HepG2 (cell line): ENCODE measurements around the gene HMGN4. TPM values are rescaled to one million over a fixed set of nuclear protein-coding genes. Genes with fewer than 3 reads are reported as not detected.
A peak's percentile ranks its signal among the peaks of the same experiment; 100 is the strongest.

Experiments
- ATAC-seq: fragments of 200-7000 bp; cut with Tn5 transposase; 3 replicates; pipeline ENCODE4 v1.9.1; 2020; ENCODE audit warnings: mild to moderate bottlenecking, moderate library complexity
- BruUV-seq: library from RNA; stranded (reverse); fragments of 400-500 nt; replicated peaks from 2 replicates; lab custom pipeline; 2021; lab: Mats Ljungman, UMichigan
- CTCF ChIA-PET: fragments of 300-600 bp; formaldehyde crosslinking; extraction: SDS; loops from one replicate; lab custom pipeline; 2021; ENCODE audit warnings: low total read pairs, inconsistent platforms, low intra/inter-chr PET ratio; lab: Yijun Ruan, JAX
- POLR2A ChIA-PET: fragments of 350-600 bp; sonication (Branson Sonifier 250); formaldehyde crosslinking; loops from one replicate; lab custom pipeline; 2020; ENCODE audit warnings: antibody characterized with exemption, inconsistent platforms; lab: Yijun Ruan, JAX
- DNase-seq: peaks from one replicate; pipeline ENCODE4 v3.0.0-alpha.2; 2015; ENCODE audit warnings: low spot score
- FAIRE-seq: peaks from 3 replicates; lab custom pipeline; 2011; peaks lifted over from hg19 to GRCh38; lab: Jason Lieb, UNC
- H2AFZ ChIP-seq: one replicate; pipeline ENCODE4 v1.6.1; 2011; ENCODE audit warnings: low read length, inconsistent platforms
- H3K27ac ChIP-seq: fragments of 300-600 bp; 3 replicates; pipeline ENCODE4 v1.8.0; 2011; ENCODE audit warnings: mixed run types, mild to moderate bottlenecking, mixed read lengths, low read length, inconsistent platforms; ENCODE audit not compliant: insufficient read depth; ENCODE audit errors: extremely low read length
- H3K27me3 ChIP-seq, 2 experiments: fragments of 200-600 bp in 1 of 2; 2 replicates in 1 of 2; 3 replicates in 1 of 2; pipeline versions ENCODE4 v1.6.0 to v1.8.0; 2011; ENCODE audit warnings: low read length in 2 of 2, mild to moderate bottlenecking in 2 of 2, moderate library complexity in 2 of 2, inconsistent platforms in 1 of 2; ENCODE audit not compliant: insufficient read depth in 2 of 2, control insufficient read depth in 1 of 2
- H3K36me3 ChIP-seq, 2 experiments: fragments of 200-600 bp in 1 of 2; replicated peaks in 1 of 2; 2 replicates in 1 of 2; 3 replicates in 1 of 2; pipeline versions ENCODE4 v1.5.1 to v1.8.0; 2011; ENCODE audit warnings: low read length in 2 of 2, inconsistent platforms in 1 of 2; ENCODE audit not compliant: insufficient read depth in 2 of 2, control insufficient read depth in 1 of 2
- H3K4me1 ChIP-seq: 2 replicates; pipeline ENCODE4 v1.5.1; 2012; ENCODE audit warnings: low read length, inconsistent platforms; ENCODE audit not compliant: insufficient read depth
- H3K4me2 ChIP-seq: 2 replicates; pipeline ENCODE4 v1.6.0; 2011; ENCODE audit warnings: low read depth, low read length, inconsistent platforms
- H3K4me3 ChIP-seq, 3 experiments: fragments of 200-600 bp in 1 of 3; sonication (generic), shearing (Covaris generic) in 1 of 3; replicated peaks in 1 of 3; 2 replicates each; pipeline ENCODE4 v1.5.1; 2011 to 2016; ENCODE audit warnings: low read length in 3 of 3, inconsistent platforms in 2 of 3, low read depth in 2 of 3, mild to moderate bottlenecking in 2 of 3, control low read depth in 1 of 3, mixed read lengths in 1 of 3; ENCODE audit not compliant: insufficient read depth in 1 of 3
- H3K79me2 ChIP-seq: one replicate; pipeline ENCODE4 v1.6.1; 2011; ENCODE audit warnings: low read length, inconsistent platforms; ENCODE audit not compliant: insufficient read depth
- H3K9ac ChIP-seq: 2 replicates; pipeline ENCODE4 v1.6.0; 2011; ENCODE audit warnings: mild to moderate bottlenecking, low read depth, low read length, inconsistent platforms; ENCODE audit not compliant: insufficient read depth
- H3K9me3 ChIP-seq: 2 replicates; pipeline ENCODE4 v1.5.1; 2012; ENCODE audit warnings: mild to moderate bottlenecking, low read length
- H4K20me1 ChIP-seq: 2 replicates; pipeline ENCODE4 v1.6.0; 2011; ENCODE audit warnings: inconsistent platforms, mild to moderate bottlenecking, low read length, moderate library complexity; ENCODE audit not compliant: insufficient read depth
- ARID5B ChIP-seq: IDR thresholded peaks from 2 replicates; pipeline ENCODE4 v1.4.0; 2020; ENCODE audit warnings: mild to moderate bottlenecking, missing genetic modification reagents
- ARNTL ChIP-seq: sonication (generic); formaldehyde crosslinking; IDR thresholded peaks from 2 replicates; pipeline ENCODE4 v1.4.0; 2020; ENCODE audit warnings: mild to moderate bottlenecking, missing genetic modification reagents
- ETV5 ChIP-seq: IDR thresholded peaks from 2 replicates; pipeline ENCODE4 v1.6.1; 2018; ENCODE audit warnings: missing biosample characterization, missing genetic modification reagents, inconsistent platforms, borderline replicate concordance
- FLYWCH1 ChIP-seq: sonication (generic); formaldehyde crosslinking; IDR thresholded peaks from 2 replicates; pipeline ENCODE4 v1.8.1; 2023; ENCODE audit warnings: mild to moderate bottlenecking, missing genetic modification reagents
- FOXK1 ChIP-seq: sonication (generic); formaldehyde crosslinking; IDR thresholded peaks from 2 replicates; pipeline ENCODE4 v1.4.0; 2020; ENCODE audit warnings: low read depth, missing genetic modification reagents, borderline replicate concordance
- HNF4G ChIP-seq, 2 experiments: sonication (generic) in 1 of 2; formaldehyde crosslinking in 1 of 2; IDR thresholded peaks; 2 replicates each; pipeline versions ENCODE4 v1.4.0 to v1.6.1; 2011 to 2020; ENCODE audit warnings: borderline replicate concordance in 2 of 2, low read depth in 2 of 2, mild to moderate bottlenecking in 2 of 2, low read length in 1 of 2, missing genetic modification reagents in 1 of 2, moderate library complexity in 1 of 2
- KLF15 ChIP-seq: sonication (generic); formaldehyde crosslinking; IDR thresholded peaks from 2 replicates; pipeline ENCODE4 v1.8.1; 2023; ENCODE audit warnings: borderline replicate concordance, mild to moderate bottlenecking, inconsistent platforms, missing genetic modification reagents, mixed read lengths
- MXD4 ChIP-seq: IDR thresholded peaks from 2 replicates; pipeline ENCODE4 v1.6.1; 2016; ENCODE audit warnings: mild to moderate bottlenecking, missing biosample characterization, missing genetic modification reagents
- NFYB ChIP-seq: sonication (generic); formaldehyde crosslinking; IDR thresholded peaks from 2 replicates; pipeline ENCODE4 v1.4.0; 2020; ENCODE audit warnings: missing genetic modification reagents
- PHF8 ChIP-seq: sonication (generic); formaldehyde crosslinking; IDR thresholded peaks from 2 replicates; pipeline ENCODE4 v1.5.0; 2020; ENCODE audit warnings: missing genetic modification reagents
- PLRG1 ChIP-seq: fragments of 450-650 bp; conservative IDR thresholded peaks from 2 replicates; pipeline ENCODE4 v1.6.1; 2016
- SATB2 ChIP-seq: sonication (generic); formaldehyde crosslinking; IDR thresholded peaks from 2 replicates; pipeline ENCODE4 v1.5.0; 2020; ENCODE audit warnings: missing genetic modification reagents
- ZNF225 ChIP-seq: sonication (generic); formaldehyde crosslinking; IDR thresholded peaks from 2 replicates; pipeline ENCODE4 v1.4.0; 2020; ENCODE audit warnings: mild to moderate bottlenecking, missing genetic modification reagents
- ZNF234 ChIP-seq: sonication (generic); formaldehyde crosslinking; conservative IDR thresholded peaks from 2 replicates; pipeline ENCODE4 v1.5.1; 2020; ENCODE audit warnings: mild to moderate bottlenecking, missing genetic modification reagents
- ZNF264 ChIP-seq: sonication (generic); formaldehyde crosslinking; IDR thresholded peaks from 2 replicates; pipeline ENCODE4 v1.4.0; 2020; ENCODE audit warnings: missing genetic modification reagents
- ZNF431 ChIP-seq: sonication (generic); formaldehyde crosslinking; IDR thresholded peaks from 2 replicates; pipeline ENCODE4 v1.9.0; 2022; ENCODE audit warnings: missing genetic modification reagents, low read depth, mild to moderate bottlenecking, borderline replicate concordance
- WGBS: methylation state at CpG from one replicate; pipeline ENCODE4 v1.1.6; 2017; ENCODE audit warnings: low lambda C conversion rate; 5-methylcytosine and 5-hydroxymethylcytosine counted together
- in situ Hi-C: cut with HindIII; loops from 2 replicates; pipeline ENCODE4 v1.10.0; 2017; ENCODE audit warnings: low pct_unique_long_range_greater_than_20kb; ENCODE audit not compliant: extremely low pct_ligation_motif_present
- intact Hi-C: fragments of 100-400 bp; cut with micrococcal nuclease; formaldehyde crosslinking; loops from one replicate; pipeline ENCODE4 v1.10.0; 2022; ENCODE audit not compliant: unreplicated experiment
- polyA plus RNA-seq, 8 experiments: library from polyadenylated mRNA; depleted of rRNA in 3 of 8; stranded (reverse) in 7 of 8; unstranded in 1 of 8; fragments of >200 nt; fragmentation: Illumina TruSeq in 4 of 8; extraction: Trizol in 4 of 8; gene quantifications; 2 replicates each; pipeline versions ENCODE4 v1.2.1 to v1.2.3, GENCODE V29; 2011 to 2016; ENCODE audit warnings: low read depth in 4 of 8, missing spikeins in 1 of 8, mixed read lengths in 1 of 8; ENCODE audit not compliant: insufficient read depth in 1 of 8
- total RNA-seq, 5 experiments: library from RNA; depleted of rRNA; stranded (reverse); fragments of >200 nt; fragmentation: Illumina TruSeq; extraction: Trizol; gene quantifications; 2 replicates each; pipeline ENCODE4 v1.2.3, GENCODE V29; 2016; ENCODE audit warnings: low read depth in 1 of 5
- TF ChIP-seq, protein P1 (sequence below): sonication (generic); formaldehyde crosslinking; IDR thresholded peaks from 2 replicates; pipeline ENCODE4 v1.9.0; 2021; ENCODE audit warnings: missing genetic modification reagents, borderline replicate concordance

Gene HMGN4
- total and polyA plus RNA-seq, 2 of the 13 experiments (the other 11 are each of a cell fraction or from before 2014, with no cell fraction given) = 39.9 to 52.1 TPM

DNA sequence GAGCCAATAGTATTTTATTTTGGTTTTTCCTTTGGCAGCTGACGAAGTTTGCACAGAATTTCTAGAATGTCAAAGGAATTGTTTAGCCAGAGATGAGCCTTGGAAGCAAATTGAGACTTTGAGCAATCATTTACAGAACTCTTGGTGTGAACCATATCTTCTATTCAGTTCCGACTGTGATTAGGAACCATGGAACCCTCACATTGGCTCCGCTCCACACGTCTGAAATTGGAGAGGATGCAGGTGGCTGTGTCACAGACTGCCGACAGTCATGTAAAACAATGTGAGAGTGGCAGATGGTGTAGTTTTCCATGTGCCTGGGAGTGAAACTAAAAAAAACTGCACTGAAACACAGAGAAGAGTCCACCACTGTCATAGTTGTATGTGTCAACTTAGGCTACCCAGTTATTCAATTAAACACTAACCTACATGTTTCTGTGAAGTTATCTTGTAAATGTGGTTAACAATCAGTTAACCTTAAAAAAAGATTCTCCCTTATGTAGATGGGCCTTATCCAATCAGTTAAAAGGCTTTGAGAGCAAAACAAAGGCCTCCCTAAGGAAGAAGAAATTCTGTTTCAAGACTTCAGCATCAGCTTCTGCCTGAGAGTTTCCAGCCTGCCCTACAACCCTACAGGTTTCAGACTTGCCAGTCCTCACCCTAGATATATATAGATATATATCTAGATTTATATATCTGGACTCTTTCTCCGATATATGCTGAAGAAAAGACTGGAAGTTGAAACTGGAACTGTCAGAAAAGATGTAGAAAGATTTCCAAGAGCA, 3.3 kb upstream of the HMGN4 start (continued):
- 0 out of 2 replicates have a peak, but pooled peaks have one; percentile 38 for TF ChIP-seq ARID5B (CRISPR knock-in tag)

GRCh38 chr6:26536571-26537159, 1.5 kb upstream of the HMGN4 start:
- Histone ChIP-seq H3K4me1 (peaks cover 49% of the 10 kb centered on the region), H4K20me1 (no peaks in the 10 kb centered on the region), H3K36me3 (no peaks in the 10 kb centered on the region; a peak in 1 of 5 replicates), H3K27me3 (no peaks in the 10 kb centered on the region), H3K9me3 (no peaks in the 10 kb centered on the region), H3K4me3 (peak overlapping the region; percentile 83 to 89 (median 83)), H3K4me2 (peak overlapping the region; percentile 75), H3K27ac (peak overlapping the region; percentile 74), H3K9ac (peak overlapping the region; percentile 79), H3K79me2 (peaks cover 16% of the 10 kb centered on the region), H2AFZ (peak overlapping the region; percentile 97)
- CTCF ChIA-PET = no interaction called here
- in situ Hi-C loops (no loop called here), intact Hi-C loops (loop anchor here (1.0 to 10.0 kb wide), 6 partner anchors 16 to 512 kb away; a partner anchor contains a TSS)
- DNase-seq = peak; percentile 35
- 1% methylated on average over 12 of the region's 12 CpGs for WGBS
- peak; percentile 0; the same call in 1 of the 3 replicates for ATAC-seq
- no TSS peak for BruUV-seq
- FAIRE-seq = no peak
- POLR2A ChIA-PET = interaction anchor here (1.5 to 4.0 kb wide), 10 partner anchors 11 to 214 kb away, joined by 4 to 68 read pairs (median 10); no protein-coding TSS in a partner anchor
- TF ChIP-seq ETV5 (no peak), PLRG1 (no peak), ZNF431 (CRISPR knock-in tag) (no peak), ZNF225 (CRISPR knock-in tag) (no peak), FLYWCH1 (no peak), KLF15 (CRISPR knock-in tag) (no peak), HNF4G (IDR thresholded peaks at IDR 0.05; ENCODE audit: borderline replicate concordance, low read depth, low read length) (no peak), HNF4G (CRISPR knock-in tag; IDR thresholded peaks at IDR 0.05; ENCODE audit: borderline replicate concordance, low read depth) (no peak), NFYB (CRISPR knock-in tag) (no peak), MXD4 (CRISPR knock-in tag) (no peak), PHF8 (CRISPR knock-in tag) (no peak), FOXK1 (no peak), SATB2 (0 out of 2 replicates have a peak, but pooled peaks have one; percentile 66), ZNF234 (CRISPR knock-in tag) (no peak), ZNF264 (peak; percentile 11; the same call in 1 of the 2 replicates), ARNTL (CRISPR knock-in tag) (no peak)
- TF ChIP-seq, protein P1, sequence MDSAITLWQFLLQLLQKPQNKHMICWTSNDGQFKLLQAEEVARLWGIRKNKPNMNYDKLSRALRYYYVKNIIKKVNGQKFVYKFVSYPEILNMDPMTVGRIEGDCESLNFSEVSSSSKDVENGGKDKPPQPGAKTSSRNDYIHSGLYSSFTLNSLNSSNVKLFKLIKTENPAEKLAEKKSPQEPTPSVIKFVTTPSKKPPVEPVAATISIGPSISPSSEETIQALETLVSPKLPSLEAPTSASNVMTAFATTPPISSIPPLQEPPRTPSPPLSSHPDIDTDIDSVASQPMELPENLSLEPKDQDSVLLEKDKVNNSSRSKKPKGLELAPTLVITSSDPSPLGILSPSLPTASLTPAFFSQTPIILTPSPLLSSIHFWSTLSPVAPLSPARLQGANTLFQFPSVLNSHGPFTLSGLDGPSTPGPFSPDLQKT (CRISPR knock-in tag) = no peak
